GM18517 (cell line): ENCODE data around the gene CGGBP1.
"Not testable (repeated sequence)": the region's sequence is repeated elsewhere in the genome, so short reads cannot be mapped to it uniquely, and the experiment has no call there.

Source experiments
- ATAC-seq: cut with Tn5 transposase; IDR thresholded peaks from one replicate; pipeline ENCODE4 v1.9.1; 2021; ENCODE audit warnings: mild to moderate bottlenecking, moderate library complexity; ENCODE audit not compliant: unreplicated experiment

Gene CGGBP1

DNA sequence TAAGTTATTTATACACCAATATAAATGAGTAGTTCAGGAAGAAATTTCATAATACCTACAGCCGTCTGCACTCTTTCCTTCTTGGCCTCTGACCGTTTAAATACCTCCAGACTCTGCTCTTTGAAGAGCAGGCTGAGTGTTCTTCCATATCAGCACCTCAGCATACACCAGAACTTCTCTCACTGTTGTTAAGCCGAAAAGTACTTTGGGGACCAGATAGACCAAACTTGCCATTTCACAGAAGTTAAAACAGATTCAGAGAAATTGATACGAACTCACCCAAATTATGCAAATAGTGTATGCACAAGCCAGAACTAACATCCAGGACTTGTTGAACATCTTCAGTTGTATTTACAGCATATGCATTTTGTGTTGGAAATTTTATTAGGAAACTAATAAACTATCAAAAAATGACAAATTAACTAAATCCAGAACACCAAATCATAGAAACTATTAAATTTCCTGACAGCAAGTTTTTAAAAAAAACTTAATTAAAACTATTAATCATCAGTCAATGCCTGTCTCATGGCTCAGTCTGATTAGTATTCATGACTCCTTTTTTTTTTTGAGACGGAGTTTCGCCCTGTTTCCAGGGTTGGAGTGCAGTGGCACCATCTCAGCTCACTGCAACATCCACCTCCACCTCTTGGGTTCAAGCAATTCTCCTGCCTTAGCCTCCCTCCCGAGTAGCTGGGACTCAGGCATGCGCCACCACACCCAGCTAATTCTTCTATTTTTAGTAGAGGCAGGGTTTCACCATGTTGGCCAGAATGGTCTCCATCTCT is 24.1 kb downstream of the CGGBP1 start:
- no peak for ATAC-seq

DNA sequence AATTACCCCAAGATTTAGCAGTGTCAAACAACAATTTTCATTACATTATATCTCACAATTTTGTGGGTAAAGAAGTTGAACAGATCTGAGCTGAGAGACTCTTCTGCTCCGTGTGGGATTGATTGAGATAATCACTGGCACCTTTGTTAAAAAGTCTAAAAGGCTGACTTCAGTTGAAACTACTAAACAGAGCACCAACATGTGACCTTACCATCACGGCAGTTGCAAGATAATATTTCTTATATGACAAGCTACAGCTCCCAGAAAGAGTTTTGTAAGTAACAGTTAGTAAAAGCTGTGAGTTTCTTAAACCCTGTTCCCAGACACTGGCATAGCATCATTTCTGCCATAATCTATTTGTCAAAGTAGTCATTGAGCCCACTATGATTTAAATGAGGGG is 25.0 kb downstream of the CGGBP1 start:
- ATAC-seq, result no peak

DNA sequence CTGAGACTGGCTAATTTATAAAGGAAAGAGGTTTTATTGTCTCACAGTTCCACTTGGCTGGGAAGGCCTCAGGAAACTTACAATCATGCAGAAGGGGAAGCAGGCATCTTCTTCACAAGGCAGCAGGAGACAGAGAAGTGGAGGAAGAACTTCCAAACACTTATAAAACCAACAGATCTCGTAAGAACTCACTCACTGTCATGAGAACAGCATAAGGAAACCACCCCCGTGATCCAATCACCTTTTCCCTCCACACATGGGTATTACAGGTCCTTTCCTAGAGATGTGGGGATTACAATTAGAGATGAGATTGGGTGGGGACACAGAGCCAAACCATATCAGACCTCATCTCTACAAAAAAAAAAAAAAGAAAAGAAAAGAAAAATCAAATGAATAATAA is 25.7 kb downstream of the CGGBP1 start:
- no peak for ATAC-seq

DNA sequence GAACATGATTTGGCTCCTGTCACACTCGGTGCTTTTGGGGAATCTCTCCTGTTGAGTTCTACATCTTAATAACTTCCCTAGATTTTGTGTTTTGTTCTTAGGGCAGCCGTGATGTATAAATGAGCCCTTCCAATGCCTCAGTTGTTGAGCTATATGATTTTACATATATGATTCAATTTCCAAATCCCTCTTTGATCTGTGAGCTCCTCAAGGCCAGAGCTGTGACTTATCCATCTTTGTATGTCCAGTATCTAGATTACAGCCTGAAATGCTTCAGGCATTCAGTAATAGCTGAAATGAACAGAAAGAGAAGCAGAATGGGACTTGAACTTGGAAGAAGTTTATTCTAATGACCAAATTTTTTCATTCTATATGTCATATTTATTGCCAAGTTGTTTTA is 26.6 kb downstream of the CGGBP1 start:
- ATAC-seq, result no peak

DNA sequence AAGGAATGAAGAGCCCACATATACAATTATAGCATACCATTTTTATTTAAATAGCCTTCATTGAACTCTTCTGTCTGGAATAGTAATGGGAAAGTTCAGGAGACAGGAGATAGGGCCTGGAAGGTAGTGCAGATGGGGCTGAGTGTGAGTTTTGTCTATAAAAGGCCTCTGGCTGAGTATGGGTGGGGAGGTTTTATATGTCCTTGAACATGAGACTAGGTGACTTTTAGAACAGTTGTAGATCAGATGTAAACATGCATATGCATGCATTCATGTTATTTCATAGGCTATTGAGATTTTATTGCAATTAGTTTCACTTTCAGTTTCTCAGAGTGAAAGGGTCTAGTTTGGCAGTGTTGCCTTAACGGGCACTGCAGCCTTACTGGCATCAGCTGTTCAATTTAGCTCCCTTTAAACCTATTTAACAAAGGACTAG is 27.1 kb downstream of the CGGBP1 start:
- ATAC-seq, result peak; percentile 95

DNA sequence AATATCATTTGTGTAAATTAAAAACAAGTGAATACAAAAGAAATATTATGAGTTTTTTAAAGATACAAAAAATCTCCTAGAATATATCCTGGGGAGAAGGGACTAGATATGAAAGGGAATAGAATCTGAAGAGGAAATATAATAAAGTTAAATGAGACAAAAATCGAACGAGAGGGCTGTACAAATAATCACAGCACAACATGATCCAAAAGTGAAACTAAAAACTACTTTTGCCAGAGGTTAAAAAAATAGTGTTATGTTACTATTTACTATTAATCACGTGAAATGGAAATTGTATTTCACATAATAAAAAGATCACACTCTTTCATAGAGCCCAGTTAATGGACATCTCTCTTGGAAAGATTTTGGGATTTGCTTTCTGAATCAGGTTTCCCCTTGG is 28.6 kb downstream of the CGGBP1 start:
- no peak for ATAC-seq

DNA sequence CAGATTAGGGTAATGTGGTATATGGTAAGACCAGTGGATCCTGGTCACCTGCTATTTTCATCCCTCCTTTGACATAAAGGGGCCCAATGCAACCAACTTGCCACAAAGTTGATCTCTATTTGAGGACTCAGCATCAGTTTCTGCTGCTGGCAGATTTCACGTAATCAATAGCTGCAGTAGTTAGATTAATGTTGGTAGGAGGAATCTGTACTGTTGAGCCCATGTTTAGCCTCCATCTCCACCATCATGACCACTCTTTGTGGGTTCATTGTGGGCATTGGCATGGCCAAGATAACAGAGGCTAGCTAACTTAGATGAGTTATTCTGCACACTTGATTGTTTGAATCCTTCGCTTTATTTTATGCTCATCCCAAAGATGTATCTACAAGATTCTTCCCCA is 29.9 kb downstream of the CGGBP1 start:
- no peak for ATAC-seq

DNA sequence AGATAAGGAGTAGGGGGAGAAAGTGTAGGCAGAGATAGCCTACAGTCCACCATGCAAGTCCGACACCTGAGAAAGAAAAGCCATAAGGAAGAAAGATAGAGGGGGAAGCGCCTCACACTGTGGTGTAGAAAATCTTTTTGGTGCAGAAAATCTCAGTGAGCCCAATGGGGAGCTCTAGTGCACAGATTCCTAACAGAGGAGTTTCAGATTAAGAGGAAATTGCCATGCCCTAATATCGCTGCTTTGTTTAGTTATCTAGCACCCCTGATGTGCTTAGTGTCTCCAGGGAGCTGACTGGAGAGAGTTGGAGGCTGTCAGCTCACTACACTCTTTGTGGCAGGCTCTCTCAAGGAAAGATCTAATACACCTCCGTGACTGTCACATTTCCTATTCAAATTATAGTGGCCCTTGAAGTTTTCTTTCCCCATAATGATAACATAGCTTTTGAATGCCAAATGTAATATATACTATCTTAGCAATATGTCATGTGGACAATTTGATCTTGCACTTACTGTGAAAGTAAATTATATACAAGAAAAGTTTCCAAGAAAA is 33.7 kb downstream of the CGGBP1 start:
- ATAC-seq, result no peak

DNA sequence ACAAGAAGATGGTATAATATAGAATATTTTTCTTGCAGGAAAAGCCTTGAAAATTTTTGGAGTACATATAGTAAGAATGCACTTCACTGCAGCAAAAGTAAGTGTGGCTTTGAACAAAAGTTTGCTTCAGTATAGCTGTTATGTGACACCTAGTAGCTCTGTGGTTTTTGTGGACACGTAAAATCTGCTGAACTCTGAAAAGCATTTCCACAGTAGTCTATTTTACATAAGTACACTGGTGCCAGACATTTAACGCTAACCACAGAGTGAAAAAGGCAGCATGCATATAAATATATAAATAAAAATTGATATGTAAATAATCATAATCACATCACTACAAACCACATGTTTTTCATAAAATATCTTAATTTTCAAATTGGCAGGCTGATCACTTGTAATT is 39.8 kb downstream of the CGGBP1 start:
- ATAC-seq, result peak; percentile 85

DNA sequence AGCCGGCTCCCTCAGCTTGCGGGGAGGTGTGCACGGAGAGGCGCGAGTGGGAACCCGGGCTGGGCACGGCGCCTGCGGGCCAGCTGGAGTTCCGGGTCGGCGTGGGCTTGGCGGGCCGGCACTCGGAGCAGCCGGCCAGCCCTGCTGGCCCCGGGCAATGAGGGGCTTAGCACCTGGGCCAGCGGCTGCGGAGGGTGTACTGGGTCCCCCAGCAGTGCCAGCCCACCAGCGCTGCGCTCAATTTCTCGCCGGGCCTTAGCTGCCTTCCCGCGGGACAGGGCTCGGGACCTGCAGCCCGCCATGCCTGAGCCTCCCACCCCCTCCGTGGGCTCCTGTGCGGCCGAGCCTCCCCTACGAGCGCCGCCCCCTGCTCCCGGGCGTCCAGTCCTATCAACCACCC is 43.1 kb downstream of the CGGBP1 start:
- not testable (repeated sequence) for ATAC-seq

DNA sequence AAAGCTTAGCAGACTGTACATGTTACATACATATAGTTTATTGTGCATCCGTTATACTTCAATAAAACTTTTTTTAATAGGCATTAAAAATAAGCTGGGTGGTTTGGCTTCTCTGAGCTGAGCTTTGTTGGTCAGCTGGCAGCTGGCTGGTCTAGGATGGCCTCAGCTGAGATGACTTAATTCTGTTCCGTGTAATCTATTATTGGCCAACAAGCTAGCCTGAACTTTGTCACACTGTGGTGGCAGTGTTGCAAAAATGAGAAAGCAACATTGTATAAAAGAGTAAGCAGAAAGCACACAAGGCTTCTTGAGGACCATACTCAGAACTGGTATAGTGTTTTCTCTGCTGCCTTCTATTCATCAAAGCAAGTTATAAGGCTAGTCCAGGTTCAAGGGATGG is 45.2 kb downstream of the CGGBP1 start:
- ATAC-seq, result no peak

DNA sequence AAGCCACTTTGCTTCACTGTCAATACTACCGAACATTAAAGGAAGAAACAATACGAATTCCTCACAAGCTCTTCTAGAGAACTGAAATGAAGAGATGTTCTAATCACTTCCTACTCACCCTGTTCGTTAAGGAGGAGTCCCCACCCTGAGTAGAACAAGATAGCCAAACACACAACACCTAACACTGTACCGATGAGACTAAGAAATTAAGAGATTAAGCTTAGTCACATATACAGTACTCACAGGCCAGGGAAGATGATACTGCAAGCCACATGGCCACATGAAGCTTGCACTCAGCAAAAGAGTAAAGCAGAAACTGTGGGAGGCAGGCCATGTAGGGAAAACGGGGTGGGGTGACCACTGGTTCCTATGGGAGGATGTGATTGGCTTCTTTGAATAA is 48.0 kb downstream of the CGGBP1 start:
- no peak for ATAC-seq

DNA sequence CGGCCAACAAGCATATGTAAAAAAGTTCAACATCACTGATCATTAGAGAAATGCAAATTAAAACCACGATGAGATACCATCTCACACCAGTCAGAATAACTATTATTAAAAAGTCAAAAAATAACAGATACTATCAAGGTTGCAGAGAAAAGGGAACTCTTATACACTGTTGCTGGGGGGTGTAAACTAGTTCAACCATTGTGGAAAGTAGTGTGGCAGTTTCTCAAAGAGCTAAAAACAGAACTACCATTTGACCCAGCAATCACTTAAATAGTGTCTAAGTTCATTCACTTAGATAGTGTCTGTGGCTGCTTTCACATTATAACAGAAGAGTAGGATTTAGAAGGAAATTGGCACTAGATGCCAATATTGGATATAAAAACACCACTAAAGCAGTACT is 49.7 kb downstream of the CGGBP1 start:
- no peak for ATAC-seq

DNA sequence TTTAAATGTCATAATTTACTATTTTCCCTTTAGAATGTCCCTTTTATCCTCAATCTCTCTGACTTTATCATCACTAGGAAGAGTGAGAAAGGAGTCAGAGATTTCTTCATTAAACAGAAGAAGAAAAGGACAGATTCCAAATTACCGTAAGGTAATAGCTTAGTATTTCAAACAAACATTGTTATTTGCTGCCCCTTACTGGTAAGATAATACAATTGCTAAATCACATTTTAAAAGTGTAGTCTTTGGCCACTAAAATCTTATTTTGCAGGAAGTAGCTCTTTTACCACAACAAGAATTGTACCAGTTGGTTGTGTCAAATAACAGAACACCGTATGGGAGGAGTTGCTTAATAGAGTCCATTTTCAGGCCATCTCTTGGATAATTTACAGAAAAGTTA is 53.7 kb downstream of the CGGBP1 start:
- ATAC-seq, result no peak

DNA sequence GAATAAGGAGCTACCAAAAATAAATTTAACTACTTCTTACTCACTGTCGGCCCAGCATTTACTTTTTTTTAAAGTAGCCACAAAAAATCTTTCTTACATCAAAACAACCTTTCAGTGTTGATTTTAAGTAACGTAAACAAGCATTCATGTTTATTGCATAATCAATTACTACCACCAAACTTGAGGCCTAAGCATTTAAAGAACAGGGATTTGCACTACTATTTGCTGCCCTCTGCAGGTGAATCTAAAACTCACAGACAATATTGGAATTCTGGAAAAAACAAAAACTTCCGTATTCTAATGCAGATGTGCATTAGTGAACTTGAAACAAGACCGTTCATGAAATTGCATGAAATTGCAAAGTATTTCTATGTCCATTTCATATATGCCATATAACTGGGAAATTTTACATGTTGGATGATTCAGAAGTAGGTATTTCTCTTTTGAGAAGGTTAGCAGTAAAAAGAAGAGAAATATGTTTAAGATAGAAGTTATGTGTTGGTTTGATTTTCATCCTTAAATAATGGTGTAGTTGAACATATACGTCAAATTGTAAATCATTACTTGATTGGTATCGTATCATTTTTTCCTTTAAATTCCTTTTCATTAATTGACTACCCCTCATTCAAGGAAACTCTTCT is 55.6 kb downstream of the CGGBP1 start:
- peak; percentile 54 for ATAC-seq

DNA sequence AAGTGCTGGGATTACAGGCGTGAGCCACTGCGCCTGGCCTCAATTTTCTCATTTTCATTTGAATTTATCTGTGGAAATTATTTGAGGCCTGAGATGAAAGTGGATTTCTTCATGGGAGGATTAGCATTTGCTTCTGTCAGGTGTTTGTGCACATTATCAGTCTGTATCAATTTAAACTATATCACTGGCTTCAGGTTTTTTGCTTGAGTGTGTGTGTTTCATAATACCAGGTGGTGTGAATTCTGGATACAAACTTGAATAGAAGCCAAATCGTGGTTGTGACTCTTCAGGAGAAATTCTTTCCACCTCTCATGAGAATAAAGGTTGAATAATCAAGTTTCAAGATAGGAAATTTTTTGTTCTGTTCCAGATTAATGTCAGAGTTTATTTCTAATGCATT is 56.4 kb downstream of the CGGBP1 start:
- ATAC-seq, result no peak
